Activated naive CD8-positive, alpha-beta T cell treated with anti-CD3 and anti-CD28 coated beads, Interleukin-2, amount 50 U/mL, for 16 hours (primary cell): ENCODE data around the gene NABP2.
A peak's percentile ranks its signal among the peaks of the same experiment; 100 is the strongest.

Experiments
- DNase-seq: peaks from one replicate; pipeline ENCODE4 v3.0.0-alpha.2; 2020; ENCODE audit warnings: low read depth, low spot score

NABP2 gene

GRCh38 chr12:56213878-56214277, 10.3 kb upstream of the NABP2 start:
- no peak for DNase-seq

- DNase-seq: no peak
These were observed 7.7 kb upstream of the NABP2 start for GRCh38 chr12:56216461-56216860.

GRCh38 chr12:56219840-56220239, 4.3 kb upstream of the NABP2 start:
- no peak for DNase-seq

- DNase-seq: no peak
These were observed 3.4 kb upstream of the NABP2 start for GRCh38 chr12:56220611-56221231.

GRCh38 chr12:56221232-56221756, 2.8 kb upstream of the NABP2 start:
- DNase-seq: no peak

GRCh38 chr12:56221757-56222530, 2.2 kb upstream of the NABP2 start, which contains the start of gene RNF41:
Gene RNF41 (minus strand): TSS chr12:56221922. CDS start chr12:56214047, 7,875 bp downstream.
- DNase-seq: peak; percentile 84

GRCh38 chr12:56222531-56222895, 1.6 kb upstream of the NABP2 start:
- DNase-seq: no peak

- no peak for DNase-seq
These were observed 506 bp upstream of the NABP2 start for GRCh38 chr12:56223571-56224101.

GRCh38 chr12:56224954-56225353, 812 bp downstream of the NABP2 start:
- DNase-seq: no peak

GRCh38 chr12:56229082-56229481, 4.9 kb downstream of the NABP2 start:
- no peak for DNase-seq

GRCh38 chr12:56229916-56230431, 5.8 kb downstream of the NABP2 start, which contains the start of gene SLC39A5:
Gene SLC39A5 (plus strand): TSS chr12:56230051. CDS start chr12:56231275, 1,224 bp downstream.
- DNase-seq: no peak

- DNase-seq: no peak
These were observed 6.5 kb downstream of the NABP2 start for GRCh38 chr12:56230432-56231183.

GRCh38 chr12:56231184-56231582, 7.0 kb downstream of the NABP2 start:
- DNase-seq: no peak

- DNase-seq: no peak
These were observed 10.7 kb downstream of the NABP2 start for GRCh38 chr12:56234746-56235436.

GRCh38 chr12:56236091-56236490, 11.9 kb downstream of the NABP2 start:
- no peak for DNase-seq

GRCh38 chr12:56236985-56237384, 12.8 kb downstream of the NABP2 start:
- DNase-seq: no peak

- DNase-seq: no peak
These were observed 13.4 kb downstream of the NABP2 start for GRCh38 chr12:56237552-56237951.

GRCh38 chr12:56241424-56242303, 17.5 kb downstream of the NABP2 start:
- DNase-seq: no peak

GRCh38 chr12:56242986-56243385, 18.8 kb downstream of the NABP2 start:
- DNase-seq: no peak

GRCh38 chr12:56243731-56244181, 19.6 kb downstream of the NABP2 start:
- no peak for DNase-seq
